PC-3 (cell line): ENCODE data around the gene MVB12B. TPM values are rescaled to one million over a fixed set of nuclear protein-coding genes. Genes with fewer than 3 reads are reported as not detected.

ENCODE experiments used
- ATAC-seq: fragments of 200-7000 bp; cut with Tn5 transposase; 2 replicates; pipeline ENCODE4 v1.9.1; 2020; ENCODE audit warnings: mild to moderate bottlenecking, moderate library complexity
- BruUV-seq: library from RNA; stranded (reverse); fragments of 400-500 nt; replicated peaks from 2 replicates; lab custom pipeline; 2021; lab: Mats Ljungman, UMichigan
- CTCF ChIA-PET: fragments of 300-600 bp; sonication (Branson Sonifier 250); formaldehyde crosslinking; loops from one replicate; lab custom pipeline; 2022; ENCODE audit warnings: antibody characterized with exemption; lab: Charles Lee
- POLR2A ChIA-PET: fragments of 300-600 bp; sonication (Branson Sonifier 250); formaldehyde crosslinking; loops from one replicate; lab custom pipeline; 2022; ENCODE audit warnings: antibody characterized with exemption; ENCODE audit not compliant: unreplicated experiment; lab: Charles Lee
- DNase-seq: peaks from one replicate; pipeline ENCODE4 v3.0.0-alpha.2; 2015
- H2AFZ ChIP-seq: fragments of 300-600 bp; sonication (generic); 2 replicates; pipeline ENCODE4 v1.6.0; 2016; ENCODE audit warnings: antibody characterized with exemption, low read length
- H3F3A ChIP-seq: fragments of 300-600 bp; sonication (generic); one replicate; pipeline ENCODE4 v1.6.0; 2017; ENCODE audit warnings: antibody characterized with exemption, low read length, control low read depth, mild to moderate bottlenecking; ENCODE audit not compliant: unreplicated experiment
- H3K27ac ChIP-seq: fragments of 300-600 bp; sonication (generic); 2 replicates; pipeline ENCODE4 v1.5.1; 2016; ENCODE audit warnings: mild to moderate bottlenecking, low read length
- H3K27me3 ChIP-seq: fragments of 300-600 bp; sonication (generic); 2 replicates; pipeline ENCODE4 v1.6.1; 2016; ENCODE audit warnings: low read length, mixed read lengths
- H3K36me3 ChIP-seq: fragments of 300-600 bp; sonication (generic); 2 replicates; pipeline ENCODE4 v1.6.1; 2016; ENCODE audit warnings: low read depth, mixed run types, low read length, mixed read lengths
- H3K4me1 ChIP-seq: fragments of 300-600 bp; sonication (generic); 2 replicates; pipeline ENCODE4 v1.5.1; 2016; ENCODE audit warnings: low read length; ENCODE audit not compliant: insufficient read depth
- H3K4me2 ChIP-seq: fragments of 300-600 bp; sonication (generic); 2 replicates; pipeline ENCODE4 v1.6.0; 2016; ENCODE audit warnings: low read length
- H3K4me3 ChIP-seq: fragments of 300-600 bp; sonication (generic); 2 replicates; pipeline ENCODE4 v1.5.1; 2016; ENCODE audit warnings: mild to moderate bottlenecking, low read length, mixed read lengths
- H3K79me2 ChIP-seq: fragments of 300-600 bp; sonication (generic); 2 replicates; pipeline ENCODE4 v1.6.1; 2017; ENCODE audit warnings: low read length, mixed read lengths
- H3K9ac ChIP-seq: fragments of 300-600 bp; sonication (generic); 2 replicates; pipeline ENCODE4 v1.6.0; 2016; ENCODE audit warnings: mild to moderate bottlenecking, low read length
- H3K9me2 ChIP-seq: fragments of 300-600 bp; sonication (generic); replicated peaks from 2 replicates; pipeline ENCODE4 v1.6.1; 2016; ENCODE audit warnings: mixed run types, low read length, mixed read lengths
- H3K9me3 ChIP-seq: fragments of 300-600 bp; sonication (generic); 2 replicates; pipeline ENCODE4 v1.6.1; 2016; ENCODE audit warnings: low read length, mixed read lengths
- H4K20me1 ChIP-seq: fragments of 300-600 bp; sonication (generic); 2 replicates; pipeline ENCODE4 v1.6.1; 2016; ENCODE audit warnings: low read length, mixed read lengths
- CTCF ChIP-seq: fragments of 300-600 bp; sonication (generic); conservative IDR thresholded peaks from 2 replicates; pipeline ENCODE4 v1.5.1; 2017; ENCODE audit warnings: antibody characterized with exemption, low read depth, mild to moderate bottlenecking, low read length
- EZH2 ChIP-seq: fragments of 300-600 bp; sonication (generic); IDR thresholded peaks from one replicate; pipeline ENCODE4 v1.6.1; 2017; ENCODE audit warnings: antibody characterized with exemption, mild to moderate bottlenecking, low read length; ENCODE audit not compliant: unreplicated experiment
- EZH2phosphoT487 ChIP-seq: fragments of 300-600 bp; sonication (generic); IDR thresholded peaks from 2 replicates; pipeline ENCODE4 v1.6.1; 2018; ENCODE audit warnings: mild to moderate bottlenecking, antibody characterized with exemption, low read length, borderline replicate concordance
- intact Hi-C: fragments of 100-400 bp; cut with micrococcal nuclease; formaldehyde crosslinking; loops from 2 replicates; pipeline ENCODE4 v1.9.0; 2023
- total RNA-seq: library from RNA; depleted of rRNA; stranded (reverse); fragments of >200 nt; gene quantifications from 2 replicates; pipeline ENCODE4 v1.2.3, GENCODE V29; 2014

MVB12B gene
- total RNA-seq, 1 experiment from 2014 or later, result 7.2 TPM

DNA sequence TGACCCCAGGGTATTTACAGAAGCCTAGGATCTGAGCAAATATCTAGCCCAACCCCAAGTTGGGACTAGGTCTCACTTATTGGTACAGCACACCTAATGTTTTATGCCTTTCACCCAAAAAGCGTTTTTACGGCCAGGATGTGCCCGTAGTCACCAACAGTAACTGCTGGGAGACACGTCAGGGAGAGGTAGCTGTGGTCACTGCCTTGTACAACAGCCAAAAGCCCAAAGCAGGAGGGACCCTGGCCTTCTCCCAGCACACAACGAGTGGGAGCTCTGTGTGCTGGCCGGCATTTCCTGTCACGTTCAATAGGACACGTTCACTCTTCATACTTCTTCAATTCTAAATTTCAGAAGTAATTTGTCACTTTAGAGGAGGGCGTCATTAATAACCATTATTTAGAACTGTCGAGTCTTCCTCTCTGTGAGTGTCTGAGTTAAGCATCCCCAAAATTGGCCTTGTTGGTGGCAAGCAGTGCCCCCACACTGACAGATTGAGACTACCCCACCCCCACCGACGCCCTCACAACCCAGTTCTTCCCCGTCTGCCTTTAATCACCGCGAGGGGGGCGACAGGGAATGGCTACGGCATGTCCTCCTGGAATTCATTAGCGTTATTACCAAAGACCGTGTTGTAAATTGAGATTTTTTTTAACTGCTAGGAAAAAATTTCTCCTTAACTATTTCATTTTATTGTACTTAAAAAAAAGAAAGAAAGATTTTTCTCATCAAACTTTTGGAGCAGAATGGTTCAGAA is 80.7 kb downstream of the MVB12B start:
- H3K4me2 ChIP-seq, result peak overlapping the region; percentile 29
- peaks cover 18% of the 10 kb centered on the region for H3K4me1 ChIP-seq
- no peaks in the 10 kb centered on the region for H3F3A ChIP-seq
- ChIA-PET CTCF (no interaction called here), POLR2A (interaction anchor here (0.7 kb wide), 1 partner anchor 205 kb away, joined by 7 read pairs; no protein-coding TSS in a partner anchor)
- no peaks in the 10 kb centered on the region for H3K27me3 ChIP-seq
- H3K9me3 ChIP-seq, result no peaks in the 10 kb centered on the region
- TF ChIP-seq CTCF (no peak), EZH2 (no peak), EZH2phosphoT487 (no peak)
- H3K9ac ChIP-seq, result peak overlapping the region; percentile 4; the same call in 1 of the 2 replicates
- H3K4me3 ChIP-seq, result no peak overlapping the region
- no peaks in the 10 kb centered on the region for H4K20me1 ChIP-seq
- no peaks in the 10 kb centered on the region for H3K36me3 ChIP-seq
- BruUV-seq, result no TSS peak
- H3K27ac ChIP-seq, result peak overlapping the region; percentile 46
- H3K79me2 ChIP-seq, result no peaks in the 10 kb centered on the region
- H3K9me2 ChIP-seq, result no peaks in the 10 kb centered on the region
- ATAC-seq, result peak; percentile 83
- DNase-seq, result peak; percentile 47
- intact Hi-C loops, result no loop called here
- H2AFZ ChIP-seq, result peak overlapping the region; percentile 39; the same call in 1 of the 2 replicates

DNA sequence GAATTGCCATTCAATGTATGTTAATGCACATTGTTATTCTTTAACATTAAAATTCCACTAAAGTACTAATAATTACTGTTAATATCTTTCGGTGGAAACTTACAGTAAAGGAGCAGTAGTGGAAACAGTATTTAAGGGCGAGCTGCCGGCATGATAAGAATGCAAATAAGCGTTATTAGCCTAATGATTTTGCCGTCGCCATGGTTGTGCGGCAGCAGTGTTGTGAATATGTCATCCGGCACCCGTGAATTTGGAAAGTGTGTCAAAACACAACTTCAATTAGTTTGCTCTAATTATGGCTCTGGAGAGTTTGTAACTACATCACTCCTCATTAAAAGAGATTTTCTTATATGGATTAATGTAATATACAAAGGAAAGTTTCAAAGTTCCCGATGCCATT is 81.4 kb downstream of the MVB12B start:
- ChIA-PET POLR2A (interaction anchor here (0.7 kb wide), 1 partner anchor 205 kb away, joined by 7 read pairs; no protein-coding TSS in a partner anchor), CTCF (no interaction called here)

More for the DNA sequence above, 81.4 kb downstream of the MVB12B start:
- H3K36me3 ChIP-seq, result no peaks in the 10 kb centered on the region
- no TSS peak for BruUV-seq
- H3K27me3 ChIP-seq, result no peaks in the 10 kb centered on the region
- H3K9ac ChIP-seq, result no peak overlapping the region
- no peak overlapping the region for H3K4me2 ChIP-seq
- no peaks in the 10 kb centered on the region for H3F3A ChIP-seq
- H3K27ac ChIP-seq, result no peak overlapping the region
- H3K4me3 ChIP-seq, result no peak overlapping the region
- ATAC-seq (no peak), DNase-seq (no peak)
- no peaks in the 10 kb centered on the region for H3K9me2 ChIP-seq
- H4K20me1 ChIP-seq, result no peaks in the 10 kb centered on the region
- no peaks in the 10 kb centered on the region for H3K9me3 ChIP-seq
- H2AFZ ChIP-seq, result no peak overlapping the region
- no peak for TF ChIP-seq EZH2phosphoT487
- TF ChIP-seq CTCF, result no peak
- TF ChIP-seq EZH2, result no peak
- H3K4me1 ChIP-seq, result peaks cover 18% of the 10 kb centered on the region
- intact Hi-C loops, result no loop called here
- H3K79me2 ChIP-seq, result no peaks in the 10 kb centered on the region
